GM21576 (cell line): Measurements from ENCODE around the gene HEMK1.

Experiments used
- ATAC-seq: cut with Tn5 transposase; IDR thresholded peaks from one replicate; pipeline ENCODE4 v1.9.1; 2021; ENCODE audit warnings: mild to moderate bottlenecking, moderate library complexity; ENCODE audit not compliant: unreplicated experiment

Gene HEMK1

DNA sequence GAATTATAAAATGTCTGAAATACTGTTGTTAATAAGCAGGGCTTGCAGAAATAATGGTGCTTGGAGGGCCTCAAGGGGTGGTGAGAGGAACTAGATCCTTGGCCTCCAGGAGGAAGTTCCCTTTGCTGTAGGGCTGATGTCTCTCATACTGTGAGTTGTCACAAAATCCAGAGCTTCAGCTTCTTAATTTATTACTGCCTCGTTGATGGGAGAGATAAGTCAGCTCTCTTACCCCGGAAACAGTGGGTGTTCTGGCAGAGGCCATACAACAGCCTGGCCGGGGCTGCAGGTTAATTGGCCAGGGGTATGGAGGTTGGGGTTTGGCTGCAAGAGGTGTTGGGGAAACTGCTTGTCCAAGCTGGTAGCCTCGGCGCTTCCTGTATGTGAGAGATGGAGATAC is 63.1 kb downstream of the HEMK1 start:
- ATAC-seq: no peak

DNA sequence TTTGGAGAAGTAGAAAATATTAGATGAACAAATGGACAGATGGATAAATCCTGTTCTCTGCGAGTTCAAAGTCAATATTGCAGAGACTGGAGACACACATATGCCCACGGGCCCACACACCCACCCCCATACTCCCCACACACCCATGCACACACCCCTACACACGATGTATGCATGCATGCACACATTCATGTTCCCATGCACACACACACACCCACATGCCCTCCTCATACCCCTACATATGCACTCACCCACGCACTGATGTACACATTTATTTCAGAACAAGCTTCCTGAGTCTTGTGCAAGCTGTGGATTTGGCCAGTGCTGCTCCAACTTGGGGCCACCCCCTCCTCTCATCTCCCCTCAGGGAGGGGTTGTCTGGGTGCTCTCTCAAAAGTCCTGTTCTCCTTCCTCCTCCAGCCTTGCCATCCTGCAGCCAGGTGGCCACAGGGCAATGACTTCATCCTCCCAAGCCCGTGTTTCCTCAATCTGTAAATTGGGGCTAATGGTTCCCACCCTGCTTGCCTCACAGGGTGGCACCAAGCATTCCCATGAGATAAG is 64.0 kb downstream of the HEMK1 start:
- ATAC-seq: no peak

DNA sequence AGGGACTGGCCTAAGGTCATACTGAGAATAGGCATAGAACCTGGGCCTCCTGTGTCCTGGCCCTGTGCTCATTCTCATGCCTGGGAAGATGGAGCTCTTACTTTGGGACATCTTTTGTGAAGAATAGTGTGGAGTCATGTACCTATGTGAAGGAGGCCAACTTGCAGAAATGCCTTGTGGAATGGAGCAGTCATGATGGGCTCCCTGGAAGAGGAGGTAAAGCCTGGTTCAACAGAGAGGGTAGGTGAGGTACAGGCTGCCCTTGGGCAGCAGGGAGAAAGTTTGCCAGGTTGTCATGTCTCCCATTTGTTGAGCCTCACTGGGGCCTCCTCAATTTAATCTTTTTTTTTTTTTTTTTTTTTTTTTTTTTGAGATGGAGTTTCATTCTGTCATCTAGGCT is 65.7 kb downstream of the HEMK1 start:
- no peak for ATAC-seq

DNA sequence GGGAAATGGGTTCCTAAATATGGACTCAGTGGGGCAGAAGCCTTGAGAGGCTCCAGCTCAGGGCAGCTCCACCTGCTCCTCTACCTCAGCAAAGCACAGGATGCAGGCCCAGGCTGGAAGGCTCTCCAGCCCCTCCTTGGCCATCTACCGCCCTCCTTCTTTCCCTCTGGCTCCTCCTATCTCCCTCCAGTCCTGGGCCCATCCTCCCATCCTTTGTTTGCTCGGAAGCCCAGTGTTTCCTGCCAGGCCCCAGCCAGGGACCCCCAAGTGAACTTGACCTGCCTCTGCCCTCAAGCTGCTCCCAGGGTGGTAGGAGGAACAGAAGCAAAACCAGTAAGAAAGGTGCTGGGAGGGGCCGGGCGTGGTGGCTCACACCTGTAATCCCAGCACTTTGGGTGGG is 67.7 kb downstream of the HEMK1 start:
- no peak for ATAC-seq

DNA sequence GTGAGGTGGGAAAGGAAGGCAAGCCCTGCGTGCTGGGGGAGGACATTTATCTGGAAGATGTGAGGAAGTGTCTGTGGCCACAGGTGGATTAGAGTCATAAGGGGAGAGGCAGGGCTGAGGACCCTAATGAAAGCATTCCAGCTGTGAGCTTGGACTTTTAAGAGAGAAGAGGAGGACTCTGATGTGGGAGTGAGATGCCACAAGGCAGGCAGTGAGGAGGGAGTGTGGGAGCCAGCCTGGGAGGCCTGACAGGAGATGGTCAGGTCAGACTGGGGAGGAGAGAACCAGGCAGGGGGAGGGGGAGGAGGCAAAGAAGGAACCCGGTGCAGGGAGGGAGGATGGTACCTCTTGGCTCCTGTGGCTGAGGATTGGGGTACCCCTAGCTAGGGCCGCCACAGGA is 68.6 kb downstream of the HEMK1 start:
- ATAC-seq: no peak

DNA sequence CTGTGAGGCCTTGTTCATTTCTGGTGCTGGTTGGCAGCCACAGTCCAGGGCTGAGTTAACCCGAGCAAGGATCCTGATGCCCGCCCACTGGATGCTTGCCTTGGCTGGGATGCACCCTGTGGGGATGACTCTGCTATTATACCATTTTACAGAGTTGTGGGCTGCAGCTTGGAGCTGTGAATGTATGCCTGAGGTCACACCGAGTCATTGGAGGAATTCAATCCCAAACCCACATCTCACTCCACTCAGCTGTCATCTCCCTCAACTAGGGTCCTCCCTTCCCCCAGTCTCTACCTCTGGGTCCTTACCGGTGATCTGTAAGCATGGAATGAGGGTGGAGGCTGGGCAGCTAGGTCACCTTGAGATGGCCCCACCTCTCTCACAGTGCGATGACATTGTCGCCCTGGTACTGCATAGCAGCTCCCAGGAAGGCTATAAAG is 69.8 kb downstream of the HEMK1 start:
- no peak for ATAC-seq

DNA sequence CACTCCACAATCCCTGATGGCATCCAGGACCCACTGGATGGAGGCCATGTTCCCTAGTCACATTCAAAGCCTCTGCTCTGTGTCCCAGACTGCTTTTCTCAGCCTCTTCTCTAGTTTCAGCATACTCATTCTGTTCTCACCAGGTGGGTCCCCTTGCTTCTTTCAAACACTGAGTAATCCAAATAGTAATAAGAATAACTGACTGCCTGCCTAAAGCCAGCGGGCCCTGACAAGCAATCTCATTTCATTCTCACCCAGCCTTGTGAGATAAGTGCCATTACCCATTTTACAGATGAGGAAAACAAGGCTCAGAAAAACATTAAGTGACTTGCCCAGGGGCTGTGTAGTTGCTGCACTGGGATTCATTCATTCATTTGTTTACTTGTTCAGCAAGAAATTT is 73.1 kb downstream of the HEMK1 start:
- ATAC-seq: no peak

DNA sequence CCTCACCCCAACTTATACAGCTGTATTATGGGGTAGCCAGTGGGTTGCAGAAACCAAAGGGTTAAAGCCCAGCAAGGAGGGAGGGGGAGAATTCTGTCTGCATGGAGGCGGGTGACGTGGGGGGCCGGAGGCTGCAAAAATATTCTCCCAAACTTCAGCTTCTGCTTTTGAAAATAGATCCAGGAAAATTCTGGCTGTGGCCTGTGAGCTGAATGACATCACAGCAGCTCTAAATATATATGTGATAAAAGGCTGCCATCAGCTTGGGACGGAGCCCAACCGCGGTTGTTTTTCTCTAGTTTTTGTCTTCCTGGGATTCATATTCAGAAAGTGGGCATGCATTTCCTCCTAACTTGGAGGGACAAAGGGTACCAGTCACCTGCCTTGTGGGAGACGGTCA is 75.2 kb downstream of the HEMK1 start:
- no peak for ATAC-seq

DNA sequence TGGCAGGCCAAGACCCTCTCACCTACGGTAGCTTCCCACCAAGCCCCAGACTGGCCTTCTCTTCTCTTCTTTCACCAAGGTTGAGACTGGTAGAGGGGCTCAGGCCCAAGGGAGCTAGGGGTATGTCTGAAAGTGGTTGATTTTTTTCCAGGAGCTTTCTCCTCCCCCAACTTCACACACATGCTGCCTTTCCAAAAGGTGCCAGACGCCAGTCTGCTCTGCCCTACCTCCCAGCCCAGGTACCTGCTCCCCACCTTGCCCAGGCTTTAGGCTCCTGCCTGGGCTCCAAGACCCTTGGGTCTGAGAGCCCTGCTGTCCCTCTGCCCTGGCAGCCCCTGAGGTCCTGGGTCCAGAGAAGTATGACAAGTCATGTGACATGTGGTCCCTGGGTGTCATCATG is 76.1 kb downstream of the HEMK1 start:
- no peak for ATAC-seq
